Stimulated activated CD4-positive, alpha-beta T cell treated with anti-CD3 and anti-CD28 coated beads, Interleukin-1b, Interleukin-23, amount 100 ng/mL, for 48 hours (primary cell): Measurements from ENCODE around the gene RFNG.

Source experiments
- DNase-seq: peaks from one replicate; pipeline ENCODE4 v3.0.0-alpha.2; 2020

The RFNG gene

GRCh38 chr17:82058230-82058854 is 6.7 kb upstream of the RFNG start:
- DNase-seq, result no peak

- DNase-seq, result no peak
Measured at GRCh38 chr17:82056729-82057621, 5.4 kb upstream of the RFNG start.

- DNase-seq, result no peak
Measured at GRCh38 chr17:82055965-82056728, 4.5 kb upstream of the RFNG start.

GRCh38 chr17:82055023-82055964 is 3.7 kb upstream of the RFNG start:
- no peak for DNase-seq

- DNase-seq, result no peak
Measured at GRCh38 chr17:82054351-82055022, 2.9 kb upstream of the RFNG start.

GRCh38 chr17:82053556-82054263 is 2.1 kb upstream of the RFNG start:
- DNase-seq, result no peak

- DNase-seq, result no peak
Measured at GRCh38 chr17:82053130-82053529, 1.5 kb upstream of the RFNG start.

- DNase-seq, result no peak
Measured at GRCh38 chr17:82052638-82053059, 1.0 kb upstream of the RFNG start.

- DNase-seq, result no peak
Measured at GRCh38 chr17:82050761-82051641, 610 bp downstream of the RFNG start.

GRCh38 chr17:82050152-82050760 is 1.4 kb downstream of the RFNG start:
- no peak for DNase-seq

GRCh38 chr17:82049521-82049971 is 2.1 kb downstream of the RFNG start:
- DNase-seq, result no peak

GRCh38 chr17:82049106-82049505 is 2.5 kb downstream of the RFNG start:
- DNase-seq, result no peak

GRCh38 chr17:82048571-82048971 is 3.0 kb downstream of the RFNG start:
- DNase-seq, result no peak

GRCh38 chr17:82047914-82048570 is 3.6 kb downstream of the RFNG start:
- no peak for DNase-seq

- DNase-seq, result no peak
Measured at GRCh38 chr17:82047379-82047778, 4.2 kb downstream of the RFNG start.

GRCh38 chr17:82046903-82047302 is 4.7 kb downstream of the RFNG start:
- DNase-seq, result no peak

GRCh38 chr17:82045936-82046484 is 5.6 kb downstream of the RFNG start:
- DNase-seq, result no peak

- DNase-seq, result no peak
Measured at GRCh38 chr17:82043507-82043906, 8.1 kb downstream of the RFNG start.

- no peak for DNase-seq
Measured at GRCh38 chr17:82042649-82043048, 9.0 kb downstream of the RFNG start.
